Measurements from ENCODE around the gene CTNNA3. TPM values are rescaled to one million over a fixed set of nuclear protein-coding genes. Genes with fewer than 3 reads are reported as not detected.

The CTNNA3 gene
- total RNA-seq, 1 experiment from 2014 or later = 0.32 TPM

GRCh38 chr10:67087135-67087425 is 608.9 kb downstream of the CTNNA3 start:
- H3K27ac ChIP-seq (ENCODE audit: low read depth, low read length) = no peak overlapping the region
- H3K9ac ChIP-seq (ENCODE audit: low read length) = no peak overlapping the region
- RAD21 ChIA-PET (ENCODE audit: low non-redundant PET in 1 of 2, low total read pairs in 2 of 2, uncharacterized antibody in 2 of 2, unreplicated experiment in 2 of 2) = no interaction called here
- H3K9me3 ChIP-seq (ENCODE audit: control insufficient read depth in 1 of 2, insufficient read depth in 1 of 2, low read depth in 1 of 2, low read length in 2 of 2) = no peaks in the 10 kb centered on the region
- no peak for ATAC-seq
- no peak overlapping the region for H2AFZ ChIP-seq (ENCODE audit: low read depth, low read length, poor library complexity, severe bottlenecking)
- H3K4me2 ChIP-seq (ENCODE audit: low read length) = no peak overlapping the region
- no peaks in the 10 kb centered on the region for H4K20me1 ChIP-seq (ENCODE audit: insufficient read depth)
- POLR2A ChIA-PET = no interaction called here
- no peaks in the 10 kb centered on the region for H3K79me2 ChIP-seq (ENCODE audit: insufficient read depth, low read length)
- DNase-seq (ENCODE audit: low read depth, low spot score) = no peak
- no TSS peak for BruUV-seq (replicated peaks)
- H3K36me3 ChIP-seq (ENCODE audit: control insufficient read depth in 1 of 2, insufficient read depth in 2 of 2, low read length in 2 of 2) = no peaks in the 10 kb centered on the region
- TF ChIP-seq POLR2A (IDR thresholded peaks at IDR 0.05; ENCODE audit: borderline replicate concordance, extremely low read depth, insufficient read depth, insufficient read length) (no peak), EZH2phosphoT487 (IDR thresholded peaks at IDR 0.05; ENCODE audit: borderline replicate concordance) (no peak), REST (IDR thresholded peaks at IDR 0.05; ENCODE audit: low read depth) (no peak), SRF (IDR thresholded peaks at IDR 0.05; ENCODE audit: low read depth) (no peak), RAD21 (IDR thresholded peaks at IDR 0.05; ENCODE audit: low read depth) (no peak), EZH2 (IDR thresholded peaks at IDR 0.05) (no peak), JUND (IDR thresholded peaks at IDR 0.05) (no peak), ZNF274 (IDR thresholded peaks at IDR 0.05; ENCODE audit: low read depth, low read length) (no peak), EGR1 (IDR thresholded peaks at IDR 0.05; ENCODE audit: low read depth) (no peak), TCF7L2 (IDR thresholded peaks at IDR 0.05; ENCODE audit: borderline replicate concordance, extremely low read depth, insufficient read depth, insufficient read length) (no peak), SP1 (IDR thresholded peaks at IDR 0.05; ENCODE audit: low read depth) (no peak), POLR2AphosphoS5 (IDR thresholded peaks at IDR 0.05; ENCODE audit: low read depth, low read length) (no peak), ELF1 (IDR thresholded peaks at IDR 0.05; ENCODE audit: borderline replicate concordance, low read depth) (no peak), YY1 (IDR thresholded peaks at IDR 0.05; ENCODE audit: extremely low read depth, insufficient replicate concordance, low read depth, low read length) (no peak)
- TF ChIP-seq, protein P1, sequence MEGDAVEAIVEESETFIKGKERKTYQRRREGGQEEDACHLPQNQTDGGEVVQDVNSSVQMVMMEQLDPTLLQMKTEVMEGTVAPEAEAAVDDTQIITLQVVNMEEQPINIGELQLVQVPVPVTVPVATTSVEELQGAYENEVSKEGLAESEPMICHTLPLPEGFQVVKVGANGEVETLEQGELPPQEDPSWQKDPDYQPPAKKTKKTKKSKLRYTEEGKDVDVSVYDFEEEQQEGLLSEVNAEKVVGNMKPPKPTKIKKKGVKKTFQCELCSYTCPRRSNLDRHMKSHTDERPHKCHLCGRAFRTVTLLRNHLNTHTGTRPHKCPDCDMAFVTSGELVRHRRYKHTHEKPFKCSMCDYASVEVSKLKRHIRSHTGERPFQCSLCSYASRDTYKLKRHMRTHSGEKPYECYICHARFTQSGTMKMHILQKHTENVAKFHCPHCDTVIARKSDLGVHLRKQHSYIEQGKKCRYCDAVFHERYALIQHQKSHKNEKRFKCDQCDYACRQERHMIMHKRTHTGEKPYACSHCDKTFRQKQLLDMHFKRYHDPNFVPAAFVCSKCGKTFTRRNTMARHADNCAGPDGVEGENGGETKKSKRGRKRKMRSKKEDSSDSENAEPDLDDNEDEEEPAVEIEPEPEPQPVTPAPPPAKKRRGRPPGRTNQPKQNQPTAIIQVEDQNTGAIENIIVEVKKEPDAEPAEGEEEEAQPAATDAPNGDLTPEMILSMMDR (IDR thresholded peaks at IDR 0.05 in 2 of 3, conservative IDR thresholded peaks at IDR 0.05 in 1 of 3; ENCODE audit: borderline replicate concordance in 1 of 3, insufficient read depth in 1 of 3, low read depth in 2 of 3, low read length in 2 of 3) = no peak
- TF ChIP-seq, protein P2, sequence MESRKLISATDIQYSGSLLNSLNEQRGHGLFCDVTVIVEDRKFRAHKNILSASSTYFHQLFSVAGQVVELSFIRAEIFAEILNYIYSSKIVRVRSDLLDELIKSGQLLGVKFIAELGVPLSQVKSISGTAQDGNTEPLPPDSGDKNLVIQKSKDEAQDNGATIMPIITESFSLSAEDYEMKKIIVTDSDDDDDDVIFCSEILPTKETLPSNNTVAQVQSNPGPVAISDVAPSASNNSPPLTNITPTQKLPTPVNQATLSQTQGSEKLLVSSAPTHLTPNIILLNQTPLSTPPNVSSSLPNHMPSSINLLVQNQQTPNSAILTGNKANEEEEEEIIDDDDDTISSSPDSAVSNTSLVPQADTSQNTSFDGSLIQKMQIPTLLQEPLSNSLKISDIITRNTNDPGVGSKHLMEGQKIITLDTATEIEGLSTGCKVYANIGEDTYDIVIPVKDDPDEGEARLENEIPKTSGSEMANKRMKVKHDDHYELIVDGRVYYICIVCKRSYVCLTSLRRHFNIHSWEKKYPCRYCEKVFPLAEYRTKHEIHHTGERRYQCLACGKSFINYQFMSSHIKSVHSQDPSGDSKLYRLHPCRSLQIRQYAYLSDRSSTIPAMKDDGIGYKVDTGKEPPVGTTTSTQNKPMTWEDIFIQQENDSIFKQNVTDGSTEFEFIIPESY (IDR thresholded peaks at IDR 0.05; ENCODE audit: extremely low read depth, insufficient replicate concordance, low read length) = no peak
- CTCF ChIA-PET = no interaction called here
- H3K4me1 ChIP-seq (ENCODE audit: control insufficient read depth in 1 of 2, insufficient read depth in 2 of 2, low read length in 2 of 2) = no peaks in the 10 kb centered on the region
- no peak overlapping the region for H3K4me3 ChIP-seq (replicated peaks in 1 of 2; ENCODE audit: low read depth in 1 of 2, low read length in 2 of 2)
- no peaks in the 10 kb centered on the region for H3K27me3 ChIP-seq (ENCODE audit: insufficient read depth, low read length)
- no peaks in the 10 kb centered on the region for H3K9me2 ChIP-seq (ENCODE audit: insufficient read depth)
- intact Hi-C loops (cut with micrococcal nuclease) = no loop called here
